Panc1 (cell line): ENCODE data around the gene DLG2. TPM values are rescaled to one million over a fixed set of nuclear protein-coding genes. Genes with fewer than 3 reads are reported as not detected.

Experiments used
- ATAC-seq: fragments of 200-7000 bp; cut with Tn5 transposase; 2 replicates; pipeline ENCODE4 v1.9.1; 2020; ENCODE audit warnings: mild to moderate bottlenecking, moderate library complexity
- BruUV-seq: library from RNA; stranded (reverse); fragments of 400-500 nt; replicated peaks from 2 replicates; lab custom pipeline; 2021; lab: Mats Ljungman, UMichigan
- CTCF ChIA-PET: fragments of 300-600 bp; sonication (Branson Sonifier 250); formaldehyde crosslinking; loops from one replicate; lab custom pipeline; 2022; ENCODE audit warnings: antibody characterized with exemption; lab: Charles Lee
- POLR2A ChIA-PET: fragments of 300-600 bp; sonication (Branson Sonifier 250); formaldehyde crosslinking; loops from one replicate; lab custom pipeline; 2022; ENCODE audit warnings: antibody characterized with exemption; lab: Charles Lee
- DNase-seq: peaks from one replicate; pipeline ENCODE4 v3.0.0-alpha.2; 2010; ENCODE audit warnings: low read depth, low spot score
- H3K27ac ChIP-seq: 2 replicates; pipeline ENCODE4 v1.5.1; 2011; ENCODE audit warnings: mild to moderate bottlenecking, low read length, inconsistent platforms
- H3K27me3 ChIP-seq: fragments of 200-500 bp; sonication (Bioruptor generic); 2 replicates; pipeline ENCODE4 v1.6.0; 2014; ENCODE audit warnings: low read length, inconsistent platforms; ENCODE audit not compliant: control insufficient read depth, insufficient read depth
- H3K36me3 ChIP-seq: fragments of 200-500 bp; sonication (Bioruptor generic); 2 replicates; pipeline ENCODE4 v1.5.1; 2014; ENCODE audit warnings: inconsistent platforms, mild to moderate bottlenecking, low read length, moderate library complexity; ENCODE audit not compliant: control insufficient read depth, insufficient read depth
- H3K4me1 ChIP-seq: 2 replicates; pipeline ENCODE4 v1.5.1; 2011; ENCODE audit warnings: inconsistent platforms, mild to moderate bottlenecking, low read length, moderate library complexity; ENCODE audit not compliant: control insufficient read depth, insufficient read depth
- H3K4me3 ChIP-seq, 2 experiments: 2 replicates each; pipeline ENCODE4 v1.5.1; 2011 to 2012; ENCODE audit warnings: low read depth in 2 of 2, low read length in 2 of 2, mild to moderate bottlenecking in 2 of 2, inconsistent platforms in 1 of 2, moderate library complexity in 1 of 2
- H3K9me3 ChIP-seq: fragments of 200-500 bp; sonication (Bioruptor generic); 2 replicates; pipeline ENCODE4 v1.5.1; 2014; ENCODE audit warnings: low read depth, mild to moderate bottlenecking, inconsistent platforms, low read length, moderate library complexity; ENCODE audit not compliant: control insufficient read depth, insufficient read depth
- POLR2AphosphoS5 ChIP-seq: IDR thresholded peaks from 2 replicates; pipeline ENCODE4 v1.6.1; 2012; ENCODE audit warnings: mild to moderate bottlenecking, low read depth, low read length, moderate library complexity
- SIN3A ChIP-seq: IDR thresholded peaks from 2 replicates; pipeline ENCODE4 v1.6.1; 2012; ENCODE audit warnings: low read depth, mild to moderate bottlenecking, low read length, moderate library complexity, borderline replicate concordance; ENCODE audit not compliant: insufficient read depth
- TCF7L2 ChIP-seq: IDR thresholded peaks from 2 replicates; pipeline ENCODE4 v1.6.1; 2011; ENCODE audit warnings: mild to moderate bottlenecking, low read depth, low read length, inconsistent platforms
- in situ Hi-C: cut with HindIII; loops from 2 replicates; pipeline ENCODE4 v1.10.0; 2016; ENCODE audit warnings: low sequenced_read_pairs, low pct_unique_long_range_greater_than_20kb
- intact Hi-C: fragments of 100-400 bp; cut with micrococcal nuclease; formaldehyde crosslinking; loops from one replicate; pipeline ENCODE4 v1.10.0; 2022; ENCODE audit not compliant: unreplicated experiment
- total RNA-seq: library from RNA; stranded (reverse); gene quantifications from one replicate; pipeline ENCODE4 v1.2.1, GENCODE V29; 2021; ENCODE audit not compliant: unreplicated experiment
- TF ChIP-seq, protein P1 (sequence below), 2 experiments: IDR thresholded peaks; 2 replicates each; pipeline ENCODE4 v1.6.1; 2011 to 2012; ENCODE audit warnings: low read depth in 2 of 2, control low read depth in 1 of 2, low read length in 1 of 2, mild to moderate bottlenecking in 1 of 2, moderate library complexity in 1 of 2; ENCODE audit not compliant: insufficient read depth in 1 of 2
- TF ChIP-seq, protein P2 (sequence below): fragments of 450-650 bp; IDR thresholded peaks from 2 replicates; pipeline ENCODE4 v1.5.1; 2017; ENCODE audit warnings: mild to moderate bottlenecking

The DLG2 gene
- total RNA-seq, 1 experiment from 2014 or later: 4.2 TPM

GRCh38 chr11:84165139-84165538, 1462.0 kb downstream of the DLG2 start:
- H3K36me3 ChIP-seq: no peaks in the 10 kb centered on the region
- H3K4me1 ChIP-seq: no peaks in the 10 kb centered on the region
- ATAC-seq (no peak), DNase-seq (no peak)
- TF ChIP-seq, protein P1, sequence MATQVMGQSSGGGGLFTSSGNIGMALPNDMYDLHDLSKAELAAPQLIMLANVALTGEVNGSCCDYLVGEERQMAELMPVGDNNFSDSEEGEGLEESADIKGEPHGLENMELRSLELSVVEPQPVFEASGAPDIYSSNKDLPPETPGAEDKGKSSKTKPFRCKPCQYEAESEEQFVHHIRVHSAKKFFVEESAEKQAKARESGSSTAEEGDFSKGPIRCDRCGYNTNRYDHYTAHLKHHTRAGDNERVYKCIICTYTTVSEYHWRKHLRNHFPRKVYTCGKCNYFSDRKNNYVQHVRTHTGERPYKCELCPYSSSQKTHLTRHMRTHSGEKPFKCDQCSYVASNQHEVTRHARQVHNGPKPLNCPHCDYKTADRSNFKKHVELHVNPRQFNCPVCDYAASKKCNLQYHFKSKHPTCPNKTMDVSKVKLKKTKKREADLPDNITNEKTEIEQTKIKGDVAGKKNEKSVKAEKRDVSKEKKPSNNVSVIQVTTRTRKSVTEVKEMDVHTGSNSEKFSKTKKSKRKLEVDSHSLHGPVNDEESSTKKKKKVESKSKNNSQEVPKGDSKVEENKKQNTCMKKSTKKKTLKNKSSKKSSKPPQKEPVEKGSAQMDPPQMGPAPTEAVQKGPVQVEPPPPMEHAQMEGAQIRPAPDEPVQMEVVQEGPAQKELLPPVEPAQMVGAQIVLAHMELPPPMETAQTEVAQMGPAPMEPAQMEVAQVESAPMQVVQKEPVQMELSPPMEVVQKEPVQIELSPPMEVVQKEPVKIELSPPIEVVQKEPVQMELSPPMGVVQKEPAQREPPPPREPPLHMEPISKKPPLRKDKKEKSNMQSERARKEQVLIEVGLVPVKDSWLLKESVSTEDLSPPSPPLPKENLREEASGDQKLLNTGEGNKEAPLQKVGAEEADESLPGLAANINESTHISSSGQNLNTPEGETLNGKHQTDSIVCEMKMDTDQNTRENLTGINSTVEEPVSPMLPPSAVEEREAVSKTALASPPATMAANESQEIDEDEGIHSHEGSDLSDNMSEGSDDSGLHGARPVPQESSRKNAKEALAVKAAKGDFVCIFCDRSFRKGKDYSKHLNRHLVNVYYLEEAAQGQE (IDR thresholded peaks at IDR 0.05; ENCODE audit: insufficient read depth in 1 of 2, low read depth in 2 of 2, low read length in 1 of 2): no peak
- TF ChIP-seq, protein P2, sequence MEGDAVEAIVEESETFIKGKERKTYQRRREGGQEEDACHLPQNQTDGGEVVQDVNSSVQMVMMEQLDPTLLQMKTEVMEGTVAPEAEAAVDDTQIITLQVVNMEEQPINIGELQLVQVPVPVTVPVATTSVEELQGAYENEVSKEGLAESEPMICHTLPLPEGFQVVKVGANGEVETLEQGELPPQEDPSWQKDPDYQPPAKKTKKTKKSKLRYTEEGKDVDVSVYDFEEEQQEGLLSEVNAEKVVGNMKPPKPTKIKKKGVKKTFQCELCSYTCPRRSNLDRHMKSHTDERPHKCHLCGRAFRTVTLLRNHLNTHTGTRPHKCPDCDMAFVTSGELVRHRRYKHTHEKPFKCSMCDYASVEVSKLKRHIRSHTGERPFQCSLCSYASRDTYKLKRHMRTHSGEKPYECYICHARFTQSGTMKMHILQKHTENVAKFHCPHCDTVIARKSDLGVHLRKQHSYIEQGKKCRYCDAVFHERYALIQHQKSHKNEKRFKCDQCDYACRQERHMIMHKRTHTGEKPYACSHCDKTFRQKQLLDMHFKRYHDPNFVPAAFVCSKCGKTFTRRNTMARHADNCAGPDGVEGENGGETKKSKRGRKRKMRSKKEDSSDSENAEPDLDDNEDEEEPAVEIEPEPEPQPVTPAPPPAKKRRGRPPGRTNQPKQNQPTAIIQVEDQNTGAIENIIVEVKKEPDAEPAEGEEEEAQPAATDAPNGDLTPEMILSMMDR: no peak
- in situ Hi-C loops: no loop called here
- intact Hi-C loops: no loop called here
- no peak overlapping the region for H3K4me3 ChIP-seq
- H3K27ac ChIP-seq: no peak overlapping the region
- ChIA-PET CTCF (no interaction called here), POLR2A (no interaction called here)
- BruUV-seq: no TSS peak
- no peaks in the 10 kb centered on the region for H3K27me3 ChIP-seq
- H3K9me3 ChIP-seq: no peaks in the 10 kb centered on the region

DNA sequence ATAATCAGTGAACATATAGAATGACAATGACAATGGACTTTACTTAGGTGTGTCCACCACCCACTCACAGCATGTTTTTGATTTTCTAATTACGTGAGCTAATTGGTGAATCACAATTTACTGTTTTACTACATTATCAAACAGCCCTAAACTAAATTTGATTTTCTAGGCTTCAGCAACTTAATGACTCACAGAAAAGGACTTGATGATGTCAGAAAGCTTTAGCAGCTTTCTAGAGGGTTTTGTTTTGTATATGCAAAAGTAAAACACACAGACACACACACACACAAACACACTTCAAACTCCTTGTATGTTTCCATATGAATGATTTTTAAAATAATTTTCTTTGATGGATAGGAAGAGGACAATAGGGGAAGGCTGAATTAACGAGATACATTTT, 1462.4 kb downstream of the DLG2 start:
- Histone ChIP-seq H3K27ac (no peak overlapping the region), H3K27me3 (no peaks in the 10 kb centered on the region), H3K4me3 (no peak overlapping the region), H3K36me3 (no peaks in the 10 kb centered on the region), H3K9me3 (no peaks in the 10 kb centered on the region), H3K4me1 (no peaks in the 10 kb centered on the region)
- no peak for TF ChIP-seq POLR2AphosphoS5
- TF ChIP-seq TCF7L2: no peak
- TF ChIP-seq, protein P1 (IDR thresholded peaks at IDR 0.05; ENCODE audit: insufficient read depth in 1 of 2, low read depth in 2 of 2, low read length in 1 of 2): no peak
- TF ChIP-seq, protein P2: no peak
- TF ChIP-seq SIN3A: no peak
- CTCF ChIA-PET: no interaction called here
- DNase-seq (no peak), ATAC-seq (no peak)
- BruUV-seq: no TSS peak
- intact Hi-C loops: no loop called here
- POLR2A ChIA-PET: no interaction called here
- in situ Hi-C loops: no loop called here
